C4-2B (cell line): ENCODE measurements around the gene ROPN1.
"Not testable (repeated sequence)": the region's sequence is repeated elsewhere in the genome, so short reads cannot be mapped to it uniquely, and the experiment has no call there.

Experiments
- CTCF ChIP-seq: fragments of 450-650 bp; conservative IDR thresholded peaks from 2 replicates; pipeline ENCODE4 v1.5.1; 2017; ENCODE audit warnings: mild to moderate bottlenecking
- ZFX ChIP-seq: fragments of 450-650 bp; IDR thresholded peaks from 2 replicates; pipeline ENCODE4 v1.6.1; 2017

GRCh38 chr3:124036214-124036613, 44.3 kb upstream of the ROPN1 start:
- not testable (repeated sequence) for TF ChIP-seq CTCF, ZFX
